NCI-H446 (cell line): ENCODE data around the gene GALNT9.
A peak's percentile ranks its signal among the peaks of the same experiment; 100 is the strongest.
"Not testable (repeated sequence)": the region's sequence is repeated elsewhere in the genome, so short reads cannot be mapped to it uniquely, and the experiment has no call there.

Experiments
- DNase-seq, 2 experiments: peaks; one replicate each; lab custom pipeline; 2025; lab: John Stamatoyannopoulos, UW

Gene GALNT9

GRCh38 chr12:132279184-132279889 lies 50.1 kb downstream of the GALNT9 start:
- no peak for DNase-seq

DNA sequence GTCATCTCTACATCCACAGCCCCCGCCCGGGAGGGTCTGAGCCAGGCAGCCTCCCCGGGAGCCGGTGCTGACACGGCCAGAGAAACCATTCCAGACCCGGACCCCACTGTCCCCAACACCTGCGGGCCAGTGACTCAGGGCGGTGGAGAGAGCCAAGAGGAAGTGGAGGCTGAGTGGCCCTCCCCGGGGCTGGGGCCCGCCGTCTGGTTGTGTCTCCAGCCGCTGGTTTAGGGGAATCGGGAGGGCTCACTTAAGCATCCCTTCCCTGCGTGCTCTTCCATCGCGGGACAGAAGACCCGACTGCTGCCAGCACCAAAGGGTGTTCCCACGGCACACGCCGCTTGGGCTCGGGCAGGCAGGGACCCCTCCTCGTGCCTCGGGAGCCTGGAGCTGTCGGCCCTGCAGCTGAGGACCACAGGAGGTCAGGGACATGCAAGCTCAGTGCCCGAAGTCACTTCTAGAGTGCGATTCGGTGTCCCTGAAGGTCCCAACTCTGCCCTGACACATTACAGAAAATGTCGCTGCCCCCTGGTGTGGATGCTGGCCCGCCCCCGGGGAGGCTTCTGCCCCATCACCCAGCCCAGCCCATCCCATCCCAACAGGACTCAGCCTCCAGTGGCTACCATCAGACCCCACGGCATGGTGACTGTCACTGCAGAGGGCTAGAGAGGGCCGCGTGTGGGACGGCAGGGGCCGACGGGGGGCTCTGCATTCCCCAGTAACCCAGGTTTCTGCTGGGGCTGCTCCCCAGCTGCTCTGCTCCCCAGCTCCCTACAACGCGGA lies 50.8 kb downstream of the GALNT9 start:
- DNase-seq: no peak

GRCh38 chr12:132277949-132278348 lies 51.4 kb downstream of the GALNT9 start:
- DNase-seq: no peak

- DNase-seq: no peak
Measured at GRCh38 chr12:132277374-132277941, 51.9 kb downstream of the GALNT9 start.

DNA sequence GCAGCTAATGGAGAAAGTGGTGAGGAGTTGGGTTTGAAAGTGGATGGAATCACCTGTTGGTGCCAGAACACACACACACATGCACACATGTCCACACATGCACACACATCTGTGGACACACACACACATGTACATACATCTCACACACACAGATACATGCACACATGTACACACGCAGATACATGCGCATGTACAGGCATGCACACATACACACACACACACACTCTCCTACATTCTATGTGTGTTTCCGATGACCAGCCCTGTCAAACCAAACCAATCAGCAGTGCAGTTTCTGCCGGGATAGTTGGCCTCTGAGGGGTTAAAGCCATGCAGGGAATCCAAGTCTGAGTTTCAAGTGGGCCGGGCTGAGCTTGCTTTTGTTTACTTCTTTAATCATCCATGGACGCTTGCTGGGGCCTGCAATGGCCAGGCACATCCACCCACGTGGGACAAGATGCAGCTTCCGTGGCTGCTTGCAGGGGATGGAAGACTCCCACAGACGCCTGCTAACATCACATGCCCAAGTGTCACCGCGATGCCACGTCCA lies 52.5 kb downstream of the GALNT9 start:
- no peak for DNase-seq

GRCh38 chr12:132276066-132276826 lies 53.1 kb downstream of the GALNT9 start:
- no peak for DNase-seq

- no peak for DNase-seq
Measured at GRCh38 chr12:132275631-132276030, 53.8 kb downstream of the GALNT9 start.

DNA sequence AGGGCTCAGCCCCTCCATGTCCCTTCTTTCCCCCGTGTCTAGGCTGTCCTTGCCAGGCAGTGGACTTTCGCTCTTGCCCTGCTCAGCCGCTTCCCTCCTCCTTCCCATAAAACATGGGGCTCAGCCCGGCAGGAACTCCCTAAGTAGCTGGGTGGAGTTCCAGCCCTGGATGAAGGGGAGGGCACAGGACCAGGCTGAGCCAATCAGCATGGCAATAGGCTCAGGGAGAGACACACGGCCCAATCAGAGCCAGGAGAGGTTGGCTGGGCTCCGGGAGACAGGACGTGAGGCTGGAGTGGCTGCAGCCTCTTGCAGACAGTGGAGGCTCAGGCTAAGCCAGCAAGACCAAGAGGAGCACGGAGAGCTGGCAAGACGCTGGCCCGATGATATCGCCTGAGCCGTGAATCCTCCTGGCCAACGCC lies 54.3 kb downstream of the GALNT9 start:
- peak; percentile 12 to 23 for DNase-seq

DNA sequence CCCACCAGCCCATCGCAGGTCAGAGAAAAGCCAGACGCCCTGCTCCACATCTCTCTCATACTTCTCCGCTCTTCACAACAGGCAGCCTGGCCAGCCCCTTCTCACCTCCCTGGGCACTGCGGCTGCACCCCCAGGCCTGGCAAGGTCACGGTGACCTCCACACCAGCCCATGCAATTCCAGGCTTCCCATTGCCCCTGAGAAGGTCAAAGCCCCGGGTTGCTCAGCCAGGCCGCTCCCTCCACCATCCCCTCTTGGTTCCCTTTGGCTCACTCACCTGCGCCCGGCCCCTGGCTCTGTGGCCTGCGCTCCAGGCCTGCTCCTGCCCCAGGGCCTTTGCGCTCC lies 55.4 kb downstream of the GALNT9 start:
- DNase-seq: no peak

GRCh38 chr12:132272711-132273110 lies 56.7 kb downstream of the GALNT9 start:
- no peak for DNase-seq

DNA sequence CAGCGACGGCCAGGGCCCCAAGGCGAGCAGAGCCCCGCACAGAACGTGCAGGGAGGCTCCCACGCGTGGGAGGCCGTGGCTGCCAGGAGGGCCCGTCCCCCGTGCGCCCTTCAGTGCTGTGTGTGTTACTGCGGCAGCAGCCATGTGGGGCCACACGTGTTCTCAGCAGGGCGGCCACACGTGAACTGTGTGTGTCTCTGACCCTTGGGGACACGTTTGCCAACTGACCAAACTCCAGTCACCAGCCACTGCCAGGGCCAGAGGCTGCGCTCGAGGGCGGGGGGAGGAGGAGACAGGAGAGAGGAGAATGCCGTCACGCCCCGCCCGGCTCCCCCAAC lies 57.7 kb downstream of the GALNT9 start:
- no peak for DNase-seq

DNA sequence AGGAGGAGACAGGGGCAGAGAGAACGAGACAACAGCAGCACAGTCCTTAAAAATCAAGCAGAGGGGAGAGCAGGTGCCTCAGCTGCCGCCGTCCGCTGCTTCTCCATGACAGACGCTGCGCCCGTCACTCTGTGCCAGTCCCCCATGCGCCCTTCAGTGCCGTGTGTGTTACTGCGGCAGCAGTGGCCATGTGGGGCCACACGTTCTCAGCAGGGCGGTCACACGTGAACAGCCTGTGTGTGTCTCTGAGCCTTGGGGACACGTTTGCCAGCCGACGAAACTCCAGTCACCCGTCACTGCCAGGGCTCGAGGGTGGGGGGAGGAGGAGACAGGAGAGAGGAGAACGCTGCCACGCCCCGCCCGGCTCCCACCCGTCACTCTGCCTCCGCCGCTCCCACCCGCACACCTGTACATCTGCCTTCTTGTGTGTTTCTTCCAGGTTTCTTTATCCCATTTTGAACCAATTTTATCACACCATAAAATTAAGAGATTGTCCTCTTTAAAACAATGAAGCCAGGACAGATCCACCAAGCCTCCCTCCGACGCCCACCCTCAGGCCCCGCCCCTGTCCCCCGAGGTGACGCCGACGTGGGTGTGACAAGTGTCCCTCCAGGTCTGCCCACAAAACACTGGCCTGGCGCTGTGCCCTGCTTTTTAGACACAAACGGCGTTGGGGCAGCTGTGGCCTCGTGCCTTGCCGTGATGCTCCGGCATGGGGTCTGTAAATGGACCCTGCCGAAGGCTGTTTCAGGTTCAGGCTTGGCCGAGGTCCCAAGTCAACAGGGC lies 58.2 kb downstream of the GALNT9 start:
- no peak for DNase-seq

- DNase-seq: no peak
Measured at GRCh38 chr12:132270516-132270915, 58.9 kb downstream of the GALNT9 start.

- no peak for DNase-seq
Measured at GRCh38 chr12:132269271-132269968, 60.0 kb downstream of the GALNT9 start.

DNA sequence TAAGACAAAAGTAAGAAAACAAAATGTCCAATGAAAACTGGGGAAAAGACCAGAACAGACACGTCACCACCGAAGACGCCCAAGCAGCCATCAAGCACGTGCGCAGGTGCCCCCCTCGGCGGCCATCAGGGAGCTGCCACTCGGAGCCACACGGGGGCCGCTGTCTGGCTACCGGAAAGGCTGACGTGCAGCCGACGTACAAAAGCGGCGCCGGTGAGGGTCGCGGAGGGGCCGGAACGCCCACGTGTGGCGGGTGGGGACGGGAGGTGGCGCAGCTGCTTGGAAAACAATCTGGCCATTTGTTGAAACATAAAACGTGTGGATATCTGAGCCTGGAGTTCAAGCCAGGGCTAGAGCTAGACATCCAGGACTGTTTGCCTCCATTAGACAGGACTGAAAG lies 60.7 kb downstream of the GALNT9 start:
- DNase-seq: no peak

DNA sequence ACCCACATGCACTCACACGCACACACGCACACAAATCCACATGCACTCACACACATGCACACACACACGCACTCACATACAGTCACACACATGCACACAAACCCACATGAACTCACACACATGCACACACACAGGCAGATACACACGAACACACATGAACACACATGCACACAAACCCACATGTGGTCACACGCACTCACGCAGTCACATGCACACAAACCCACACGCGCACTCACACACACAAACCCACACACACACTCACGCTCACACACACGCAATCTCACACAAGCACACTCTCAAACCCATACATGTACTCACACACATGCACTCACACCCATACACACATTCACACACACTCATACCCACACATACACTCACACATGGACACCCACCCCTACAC lies 61.5 kb downstream of the GALNT9 start:
- no peak for DNase-seq

DNA sequence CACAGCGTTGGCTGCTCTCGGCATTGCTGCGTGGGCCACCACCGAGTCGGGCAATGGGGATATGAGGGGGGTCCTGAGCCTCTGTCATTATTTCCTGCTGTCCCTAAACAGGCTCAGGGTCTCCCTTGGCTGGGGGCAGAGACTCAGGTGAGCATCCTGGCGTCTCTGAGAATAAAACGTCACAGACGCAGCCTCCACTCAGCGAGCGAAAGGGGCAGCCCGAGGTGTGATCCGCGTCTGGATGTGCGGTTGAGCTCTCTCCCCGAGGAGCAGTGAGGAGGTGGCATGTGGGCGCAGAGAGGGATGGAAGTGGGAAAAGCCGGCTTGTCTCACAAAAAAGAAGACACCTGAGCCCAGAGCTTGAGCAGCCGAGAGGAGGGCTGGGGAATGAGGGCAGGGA lies 62.6 kb downstream of the GALNT9 start:
- no peak for DNase-seq

DNA sequence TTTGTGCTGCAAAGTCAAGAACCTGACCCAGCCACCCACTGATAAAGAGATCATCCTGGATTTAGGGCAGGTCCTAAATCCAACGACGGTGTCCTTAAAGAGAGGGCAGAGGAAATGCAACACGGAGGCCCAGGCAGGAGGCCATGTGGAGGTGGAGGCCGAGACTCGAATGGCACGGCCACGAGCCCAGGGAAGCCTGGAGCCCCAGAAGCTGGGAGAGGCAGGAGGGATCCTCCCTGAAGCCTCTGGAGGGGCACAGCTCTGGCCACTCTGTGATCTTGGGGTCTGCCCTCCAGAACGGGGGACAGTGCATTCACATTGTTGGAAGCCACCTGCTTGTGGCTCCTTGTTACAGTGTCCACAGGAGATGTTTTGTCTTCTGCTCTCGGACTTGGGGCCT lies 63.0 kb downstream of the GALNT9 start:
- DNase-seq: no peak

DNA sequence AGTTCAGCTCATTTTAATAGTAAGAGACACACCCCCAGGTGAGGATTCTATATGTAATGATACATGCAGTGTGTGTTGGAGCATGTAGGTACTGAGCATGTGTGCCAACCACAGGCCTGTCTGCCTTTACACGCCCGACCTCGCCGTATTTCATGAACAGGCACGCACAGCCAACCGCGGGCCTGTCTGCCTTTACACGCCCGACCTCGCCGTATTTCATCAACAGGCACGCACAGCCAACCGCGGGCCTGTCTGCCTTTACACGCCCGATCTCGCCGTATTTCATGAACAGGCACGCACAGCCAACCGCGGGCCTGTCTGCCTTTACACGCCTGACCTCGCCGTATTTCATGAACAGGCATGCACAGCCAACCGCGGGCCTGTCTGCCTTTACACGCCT lies 63.6 kb downstream of the GALNT9 start:
- not testable (repeated sequence) for DNase-seq

GRCh38 chr12:132265056-132265800 lies 64.2 kb downstream of the GALNT9 start:
- no peak for DNase-seq
